Stimulated activated CD4-positive, alpha-beta T cell treated with anti-CD3 and anti-CD28 coated beads, Interleukin-4, amount 100 ng/mL, for 4 hours (primary cell): ENCODE data around the gene PLEKHM2.
A peak's percentile ranks its signal among the peaks of the same experiment; 100 is the strongest.
"Not testable (repeated sequence)": the region's sequence is repeated elsewhere in the genome, so short reads cannot be mapped to it uniquely, and the experiment has no call there.

ENCODE experiments used
- DNase-seq, 2 experiments: peaks; one replicate each; pipeline ENCODE4 v3.0.0-alpha.2; 2020

The PLEKHM2 gene

DNA sequence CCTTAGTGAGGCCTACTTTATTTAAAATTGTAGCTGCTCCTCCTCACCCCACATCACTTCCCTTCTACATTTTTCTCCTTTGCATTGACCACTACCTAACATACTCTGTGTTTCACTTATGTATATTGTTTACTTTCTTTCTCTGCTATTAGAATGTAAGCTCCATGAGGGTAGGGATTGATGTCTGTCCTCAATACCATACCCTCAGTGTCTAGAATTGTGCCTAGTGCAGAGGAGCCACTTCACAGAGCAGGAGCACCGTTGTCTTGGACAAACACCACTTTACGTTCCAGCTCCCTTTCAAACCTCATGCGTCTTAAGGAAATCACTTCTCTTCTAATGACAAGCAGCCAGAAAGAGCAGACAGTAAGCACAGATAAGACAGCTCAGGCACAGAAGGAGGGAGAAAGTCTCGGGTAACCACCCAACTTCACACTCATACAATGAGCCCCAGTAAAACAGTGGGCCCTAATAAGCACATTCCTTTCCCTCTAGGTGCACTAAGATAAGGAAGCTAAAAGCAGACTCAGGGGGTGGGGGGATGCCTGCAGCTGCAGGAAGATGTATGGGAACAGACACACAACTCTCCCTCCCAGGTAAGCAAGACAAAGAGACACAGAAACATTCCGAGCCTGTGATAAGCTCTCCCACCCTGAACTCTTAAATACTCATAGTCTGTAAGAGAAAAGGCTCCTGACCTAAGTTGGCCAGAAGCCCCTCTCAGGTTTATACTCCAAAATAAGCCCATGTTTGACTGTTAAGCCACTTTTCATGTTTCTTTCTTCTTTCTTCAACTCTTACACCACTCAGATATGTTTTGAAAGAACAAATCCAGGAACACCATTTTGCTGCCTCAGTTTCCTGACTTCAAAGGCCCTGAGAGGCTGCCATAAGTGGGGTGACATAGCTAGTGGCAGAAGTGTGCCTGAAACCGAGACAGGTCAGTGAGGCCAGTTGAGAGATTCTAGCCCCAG, 7.1 kb upstream of the PLEKHM2 start:
- DNase-seq: no peak

DNA sequence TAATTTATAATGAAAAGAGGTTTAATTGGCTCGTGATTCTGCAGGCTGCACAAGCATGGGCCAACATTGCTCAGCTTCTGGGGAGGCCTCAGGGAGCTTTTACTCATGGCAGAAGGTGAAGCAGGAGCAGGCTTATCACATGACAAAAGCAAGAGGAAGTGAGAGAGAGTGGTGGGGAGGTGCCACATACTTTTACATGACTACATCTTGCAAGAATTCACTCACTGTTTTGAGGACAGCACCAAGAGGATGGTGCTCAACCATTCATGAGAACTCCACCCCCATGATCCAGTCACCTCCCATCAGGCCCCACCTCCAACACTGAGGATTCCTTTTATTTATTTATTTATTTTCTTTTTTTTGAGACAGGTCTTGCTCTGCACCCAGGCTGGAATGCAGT, 5.5 kb upstream of the PLEKHM2 start:
- no peak for DNase-seq

DNA sequence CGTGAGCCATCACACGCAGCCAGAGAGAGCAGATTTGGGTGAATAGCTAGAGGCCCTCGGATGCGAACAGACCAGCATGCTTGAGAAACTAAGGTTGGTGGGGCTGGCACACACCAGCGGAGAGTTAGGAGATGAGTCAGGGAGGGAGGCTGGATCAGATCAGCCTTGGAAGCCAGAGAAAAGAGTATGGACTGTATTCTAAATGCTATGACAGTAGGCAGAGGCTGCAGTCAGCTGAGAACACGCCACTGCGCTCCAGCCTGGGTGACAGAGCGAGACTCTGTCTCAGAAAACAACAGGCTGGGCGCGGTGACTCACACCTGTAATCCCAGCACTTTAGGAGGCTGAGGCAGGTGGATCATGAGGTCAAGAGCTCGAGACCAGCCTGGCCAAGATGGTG, 4.0 kb upstream of the PLEKHM2 start:
- no peak for DNase-seq

DNA sequence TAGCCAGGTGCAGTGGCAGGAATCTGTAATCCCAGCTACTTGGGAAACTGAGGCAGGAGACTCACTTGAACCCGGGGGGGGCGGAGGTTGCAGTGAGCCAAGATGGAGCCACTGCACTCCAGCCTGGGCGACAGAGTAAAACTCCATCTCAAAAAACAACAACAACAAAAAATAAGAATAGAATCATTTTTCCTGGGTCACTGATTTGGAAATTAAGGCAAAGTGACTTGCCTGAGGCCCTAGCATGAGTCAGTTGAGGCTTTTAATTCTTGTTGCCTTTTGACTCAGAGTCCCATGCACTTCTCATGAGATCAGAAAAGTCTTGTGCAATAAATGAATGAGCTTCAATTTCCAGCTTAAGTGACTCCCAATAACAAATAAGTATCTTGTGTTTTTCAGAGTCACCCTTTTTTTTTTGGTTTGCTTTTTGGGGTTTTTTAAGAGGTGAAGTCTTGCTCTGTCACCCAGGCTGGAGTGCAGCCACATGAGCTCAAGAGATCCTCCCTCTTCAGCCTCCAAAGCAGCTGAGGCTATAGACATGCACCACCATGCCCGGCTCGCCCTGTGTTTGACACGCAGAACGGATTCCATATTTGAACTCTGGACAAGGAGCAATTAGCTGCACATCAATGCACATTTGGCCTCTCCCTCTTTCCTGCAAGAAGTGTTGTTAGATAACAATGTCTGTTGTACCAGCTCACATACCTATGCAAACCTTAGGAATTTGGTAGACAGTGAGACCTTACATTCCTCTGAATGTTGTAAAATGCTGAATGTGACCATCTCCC, 3.4 kb upstream of the PLEKHM2 start:
- DNase-seq: no peak

DNA sequence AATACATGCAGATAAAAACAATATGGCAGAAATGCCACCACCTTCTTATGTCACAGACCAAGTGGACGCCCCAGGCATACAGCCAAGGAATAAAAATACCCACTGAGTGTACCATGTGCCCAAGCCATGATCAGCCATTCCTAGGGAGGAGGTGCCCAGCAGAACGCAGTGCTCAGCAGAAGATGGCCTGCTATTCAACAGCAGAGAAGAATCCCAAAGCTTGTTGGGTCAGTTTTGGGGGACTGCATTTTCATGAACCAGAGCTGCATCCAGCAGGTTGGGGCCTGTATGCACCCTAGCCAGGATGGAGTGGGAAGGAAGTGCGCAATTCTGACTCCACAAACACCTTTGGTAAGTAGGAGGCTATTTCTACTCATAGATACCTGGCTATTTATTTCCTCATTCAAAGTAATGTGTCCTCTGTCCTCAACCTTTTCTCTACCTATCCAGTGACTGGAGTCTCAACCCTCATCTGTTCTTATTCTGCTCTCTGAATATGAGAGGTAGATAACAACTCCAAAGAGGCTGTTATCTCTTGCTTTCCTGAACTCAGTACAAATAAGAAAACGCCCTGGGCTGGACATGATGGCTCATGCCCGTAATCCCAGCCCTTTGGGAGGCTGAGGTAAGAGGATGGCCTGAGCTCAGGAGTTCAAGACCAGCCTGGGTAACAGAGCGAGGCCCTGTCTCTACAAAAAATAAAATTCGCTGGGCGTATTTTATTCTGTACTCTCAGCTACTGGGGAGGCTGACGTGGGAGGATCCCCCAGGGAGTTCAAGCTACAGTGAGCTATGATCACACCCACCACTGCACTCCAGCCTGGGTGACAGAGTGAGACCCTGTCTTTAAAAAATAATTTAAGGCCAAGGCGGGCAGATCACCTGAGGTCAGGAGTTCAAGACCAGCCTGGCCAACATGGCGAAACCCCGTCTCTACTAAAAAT, 2.5 kb upstream of the PLEKHM2 start:
- DNase-seq: no peak

DNA sequence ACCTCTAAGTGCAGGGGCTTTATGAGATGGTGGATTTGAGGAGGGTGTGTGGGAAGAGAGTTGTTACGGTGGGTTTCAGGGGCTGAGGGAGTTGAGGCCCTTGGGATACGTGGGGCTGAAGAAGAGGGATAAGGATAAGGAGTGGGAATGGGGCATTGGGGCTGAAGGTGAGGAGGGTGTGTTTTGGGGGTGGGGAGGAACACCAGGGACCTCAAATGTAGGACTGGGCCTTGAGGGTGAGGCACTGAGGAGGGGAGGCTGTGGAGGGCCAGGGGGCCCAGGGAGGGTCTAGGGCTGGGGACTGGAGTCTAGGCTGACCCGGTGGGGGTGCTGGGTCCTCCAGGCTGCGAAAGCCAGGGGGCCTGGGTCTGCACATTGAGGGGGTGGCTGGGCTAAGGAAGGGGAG, 1.2 kb upstream of the PLEKHM2 start:
- DNase-seq: no peak

DNA sequence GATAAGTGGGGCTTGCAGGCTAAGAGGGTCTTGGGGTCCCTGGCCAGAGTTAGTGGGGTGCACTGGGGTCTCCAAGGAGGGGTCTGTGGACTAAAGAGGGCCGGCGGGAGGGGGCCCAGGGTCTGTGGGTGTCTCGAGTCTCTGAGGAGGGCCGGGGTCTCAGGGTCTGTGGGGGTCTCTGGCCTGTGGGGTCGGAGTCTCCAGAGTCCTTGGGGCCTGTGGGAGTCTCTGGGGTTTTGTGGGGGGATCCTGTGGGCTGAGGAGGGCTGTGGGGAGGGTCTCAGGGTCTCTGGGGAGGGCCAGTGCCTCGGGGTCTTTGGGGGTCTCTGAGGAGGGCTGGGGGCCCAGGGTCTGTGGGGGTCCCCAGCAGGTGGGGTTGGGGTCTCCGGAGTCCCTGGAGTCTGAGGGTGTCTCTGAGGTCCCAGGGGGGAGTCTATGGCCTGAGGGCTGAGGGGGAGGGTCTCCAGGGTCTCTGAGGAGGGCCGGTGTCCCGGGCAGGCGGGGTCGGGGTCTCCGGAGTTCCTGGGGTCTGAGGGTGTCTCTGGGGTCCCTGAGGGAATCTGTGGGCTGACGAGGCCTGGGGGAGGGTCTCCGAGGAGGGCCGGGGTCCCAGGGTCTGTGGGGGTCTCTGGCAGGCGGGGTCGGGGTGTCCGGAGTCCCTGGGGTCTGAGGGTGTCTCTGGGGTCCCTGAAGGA, 628 bp upstream of the PLEKHM2 start:
- no peak for DNase-seq

DNA sequence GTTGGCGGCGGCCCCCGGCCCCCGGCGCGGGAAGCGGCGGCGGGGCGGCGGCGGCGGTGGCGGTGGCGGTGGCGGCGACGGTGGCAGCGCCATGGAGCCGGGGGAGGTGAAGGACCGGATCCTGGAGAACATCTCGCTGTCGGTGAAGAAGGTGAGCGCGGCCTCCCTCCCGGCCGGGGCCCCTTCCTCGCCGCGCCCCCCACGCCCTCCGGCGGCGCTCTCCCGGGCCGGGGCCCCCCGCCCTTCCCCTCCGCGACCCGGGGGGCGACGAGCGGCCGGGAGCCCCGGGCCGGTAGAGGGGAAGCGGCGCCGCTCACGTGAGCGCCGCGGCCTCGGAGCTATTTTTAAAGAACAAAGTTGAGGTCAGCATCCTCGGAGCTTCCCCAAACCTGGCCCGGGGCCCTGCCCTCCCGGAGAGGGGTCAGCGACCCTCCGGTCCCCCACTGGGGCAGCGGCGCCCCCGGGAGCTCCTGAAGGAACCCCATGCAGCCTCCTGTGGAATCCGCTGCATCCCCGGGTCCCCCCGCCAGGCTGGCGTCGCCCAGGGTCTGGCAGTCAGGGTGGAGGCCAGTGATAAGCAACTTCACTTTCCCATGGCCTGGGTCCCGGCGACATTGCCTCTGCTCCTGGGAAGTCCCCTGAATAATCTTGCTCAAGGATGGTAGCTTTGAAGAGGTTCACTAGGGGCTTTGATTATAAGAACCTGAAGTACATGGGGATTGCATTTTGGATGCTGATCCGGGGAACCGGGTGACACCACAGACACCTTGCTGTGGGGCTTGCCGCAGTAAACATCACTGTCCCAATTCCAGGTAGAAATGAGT, 560 bp downstream of the PLEKHM2 start:
- DNase-seq: peak; percentile 7 to 20

DNA sequence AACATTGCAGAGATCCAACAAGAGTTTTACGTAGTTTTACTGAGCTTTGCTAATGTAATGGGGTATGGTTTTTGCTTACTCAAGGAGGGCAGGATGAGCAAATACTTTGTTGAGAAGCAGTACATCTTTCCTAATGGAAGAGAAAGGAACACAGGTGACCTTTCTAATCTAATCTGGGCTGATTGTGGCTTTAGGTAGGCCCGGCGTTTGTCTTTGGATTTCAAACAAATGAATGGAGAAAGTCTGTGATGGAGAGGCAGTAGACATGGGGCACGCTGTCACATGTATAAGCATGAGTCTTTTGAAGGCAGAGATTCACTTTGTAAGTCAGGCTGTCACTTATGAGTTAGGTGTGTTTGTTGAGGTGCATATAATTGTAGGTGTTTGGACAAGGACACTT, 1.7 kb downstream of the PLEKHM2 start:
- DNase-seq: no peak

DNA sequence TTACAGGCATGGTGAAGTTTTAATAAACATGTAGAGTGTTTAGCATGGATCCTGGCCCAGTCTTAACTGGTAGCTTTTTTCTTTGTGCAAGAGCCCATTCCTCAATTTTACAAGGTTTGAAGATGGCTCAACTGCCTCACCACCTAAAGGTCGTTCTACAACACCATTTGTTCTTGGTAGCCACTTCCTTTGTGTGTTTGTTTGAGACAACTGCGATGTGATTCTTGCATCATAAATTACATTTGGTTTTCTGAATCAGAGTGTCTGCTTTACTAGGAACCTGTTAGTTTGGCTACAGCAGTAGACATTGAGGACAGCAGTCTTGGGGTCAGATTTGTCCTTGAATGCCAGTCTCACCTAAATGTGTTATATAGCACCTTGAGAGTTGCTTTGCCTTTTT, 3.3 kb downstream of the PLEKHM2 start:
- no peak for DNase-seq

DNA sequence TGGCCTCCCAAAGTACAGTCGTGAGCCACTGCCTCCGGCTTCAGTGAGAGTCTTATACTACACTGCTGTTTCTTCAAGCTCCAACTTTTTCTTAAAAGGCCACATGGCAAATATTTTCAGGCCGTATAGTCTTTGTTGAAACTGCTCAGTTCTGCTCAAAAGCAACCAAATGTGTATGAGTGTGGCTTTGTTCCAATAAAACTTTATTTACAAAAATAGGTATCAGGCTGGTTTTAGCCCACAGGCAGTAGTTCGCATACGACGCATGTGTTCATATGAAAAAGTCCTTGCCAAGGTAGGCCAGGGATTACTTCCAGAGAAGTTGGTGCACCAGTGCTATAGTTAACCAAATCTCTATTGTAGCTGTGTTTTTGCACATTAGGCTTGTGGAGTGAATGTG, 6.2 kb downstream of the PLEKHM2 start:
- no peak for DNase-seq

DNA sequence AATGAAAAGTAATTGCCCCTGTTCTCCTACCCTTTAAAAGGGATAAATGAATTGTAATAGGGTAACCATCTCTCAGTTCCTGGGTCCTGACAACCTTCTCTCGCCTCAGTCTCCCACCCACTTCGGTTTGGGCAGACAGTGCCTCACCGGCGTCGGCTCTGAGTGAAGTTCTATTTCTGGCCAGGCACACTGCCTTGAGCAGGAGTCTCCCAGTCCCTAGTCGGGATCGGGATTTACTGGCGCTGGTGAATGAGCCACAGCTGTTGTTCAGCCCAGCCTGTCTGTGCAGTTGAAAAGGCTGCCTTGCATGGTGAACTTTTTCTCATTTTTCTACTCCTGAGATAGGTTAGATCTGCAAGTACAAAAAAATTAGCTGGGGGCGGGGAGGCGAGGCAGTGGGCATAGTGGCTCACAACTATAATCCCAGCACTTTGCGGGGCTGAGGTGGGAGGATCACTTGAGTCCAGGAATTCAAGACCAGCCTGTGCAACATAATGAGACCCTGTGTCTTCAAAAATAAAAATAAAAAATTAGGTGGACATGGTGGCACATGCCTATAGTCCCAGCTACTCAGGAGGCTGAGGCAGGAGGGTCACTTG, 7.4 kb downstream of the PLEKHM2 start:
- DNase-seq: no peak

DNA sequence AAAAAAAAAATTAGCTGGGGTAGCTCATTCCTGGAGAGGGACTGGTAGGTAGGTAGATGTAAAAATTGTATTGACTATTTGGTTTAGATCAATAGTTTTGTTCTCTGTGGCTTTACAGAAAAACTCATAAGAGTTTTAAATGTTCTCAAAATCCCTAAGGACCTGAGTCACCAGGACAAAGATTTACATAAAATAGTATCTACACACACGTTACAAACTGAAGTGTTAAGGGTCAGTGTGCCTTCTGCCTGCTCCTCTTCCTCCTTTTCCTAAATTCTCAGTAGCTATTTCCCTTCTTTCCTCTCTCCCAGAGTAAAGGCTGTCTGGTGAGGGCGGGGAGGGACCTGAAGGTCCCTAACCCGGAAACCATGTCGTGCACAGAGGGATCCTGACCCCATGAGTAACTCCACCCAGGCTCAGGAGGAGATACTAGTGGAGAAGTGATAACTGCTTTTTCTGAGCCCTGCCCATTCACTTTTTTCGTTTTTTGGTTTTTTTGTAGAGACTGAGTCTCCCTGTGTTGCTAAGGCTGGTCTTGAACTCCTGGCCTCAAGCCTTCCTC, 8.1 kb downstream of the PLEKHM2 start:
- no peak for DNase-seq

DNA sequence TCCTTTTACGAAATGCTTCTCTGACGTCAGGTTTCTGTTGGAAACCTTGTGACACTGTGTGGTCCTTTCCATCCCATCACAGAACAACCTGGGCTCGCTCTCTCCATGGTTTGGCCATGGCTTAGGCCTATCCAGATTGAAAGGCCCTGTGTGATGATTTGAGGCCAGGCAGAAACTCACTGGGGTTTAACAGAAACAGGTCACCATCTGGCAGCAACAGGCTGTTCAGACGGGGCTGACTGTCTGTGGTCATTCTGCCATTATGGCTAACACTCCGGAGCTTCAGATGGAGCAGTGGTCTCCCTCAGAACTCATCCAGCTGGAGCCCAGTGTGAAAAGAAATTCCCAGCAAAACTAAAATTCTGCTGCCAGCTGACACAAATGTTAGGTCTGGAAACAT, 9.3 kb downstream of the PLEKHM2 start:
- no peak for DNase-seq

DNA sequence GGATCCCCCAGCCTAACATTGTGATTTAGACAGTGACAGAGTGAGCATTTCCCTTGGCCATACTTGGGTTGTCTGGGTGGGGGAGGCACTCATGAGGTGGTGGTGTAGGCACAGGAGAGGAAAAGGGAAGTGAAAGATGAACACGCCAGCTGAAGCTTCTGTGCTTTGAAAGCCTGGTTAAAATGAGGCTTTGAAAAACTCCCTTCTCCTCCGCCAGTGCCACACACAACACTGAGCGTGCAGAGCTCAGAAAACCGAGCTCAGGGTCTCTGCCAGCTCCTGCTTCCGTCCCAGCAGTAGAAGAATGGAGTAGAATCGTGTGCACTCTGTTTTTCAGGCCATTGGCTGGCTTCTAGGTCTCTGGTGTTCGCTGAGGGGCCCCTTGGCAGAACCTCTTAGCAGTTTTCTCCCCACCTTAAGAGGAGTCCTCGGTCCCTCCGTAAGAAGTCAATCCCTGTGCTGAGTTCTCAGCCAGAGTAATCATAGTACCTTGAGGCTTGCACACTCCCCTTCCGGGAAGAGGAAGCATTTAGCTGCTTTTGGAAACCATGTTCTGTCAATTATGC, 12.9 kb downstream of the PLEKHM2 start:
- peak; percentile 14 to 40 for DNase-seq

DNA sequence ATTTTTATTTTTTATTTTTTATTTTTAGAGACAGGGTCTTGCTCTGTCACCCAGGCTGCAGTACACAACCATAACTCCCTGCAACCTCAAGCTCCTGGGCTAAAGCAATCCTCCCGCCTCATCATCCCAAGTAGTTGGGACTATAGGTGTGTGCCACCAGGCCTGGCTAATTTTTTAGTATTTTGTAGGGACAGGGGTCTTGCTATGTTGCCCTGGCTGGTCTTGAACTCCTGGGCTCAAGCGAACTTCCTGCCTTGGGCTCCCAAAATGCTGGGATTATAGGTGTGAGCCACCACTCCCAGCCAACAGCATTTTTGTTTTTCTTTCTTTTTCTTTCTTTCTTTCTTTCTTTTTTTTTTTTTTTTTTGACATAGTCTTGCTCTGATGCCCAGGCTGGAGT, 14.1 kb downstream of the PLEKHM2 start:
- no peak for DNase-seq

DNA sequence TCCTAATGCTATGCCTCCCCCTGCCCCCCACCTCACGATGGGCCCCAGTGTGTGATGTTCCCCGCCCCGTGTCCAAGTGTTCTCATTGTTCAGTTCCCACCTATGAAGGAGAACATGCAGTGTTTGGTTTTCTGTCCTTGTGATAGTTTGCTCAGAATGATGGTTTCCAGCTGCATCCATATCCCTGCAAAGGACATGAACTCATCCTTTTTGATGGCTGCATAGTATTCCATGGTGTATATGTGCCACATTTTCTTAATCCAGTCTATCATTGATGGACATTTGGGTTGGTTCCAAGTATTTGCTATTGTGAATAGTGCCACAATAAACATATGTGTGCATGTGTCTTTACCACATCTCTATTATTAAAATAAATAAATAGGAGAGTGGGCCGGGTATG, 15.2 kb downstream of the PLEKHM2 start:
- DNase-seq: not testable (repeated sequence)

DNA sequence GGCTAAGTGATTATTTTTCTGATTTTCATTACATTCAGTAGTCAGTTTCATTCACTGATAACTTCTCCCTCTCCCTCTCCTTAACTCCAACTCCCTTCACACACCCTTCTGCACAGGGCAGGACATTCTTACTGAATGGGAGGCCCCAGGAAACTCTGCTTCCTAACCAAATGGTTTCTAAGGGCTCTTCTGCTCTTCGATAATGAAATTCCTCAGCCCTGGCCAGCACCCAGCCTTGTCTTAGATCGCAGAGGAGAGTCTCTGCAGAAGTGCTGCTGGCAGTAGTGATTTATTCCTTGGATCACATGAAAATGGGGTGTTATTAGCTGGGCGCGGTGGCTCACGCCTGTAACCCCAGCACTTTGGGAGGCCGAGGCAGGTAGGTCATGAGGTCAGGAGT, 16.4 kb downstream of the PLEKHM2 start:
- no peak for DNase-seq

DNA sequence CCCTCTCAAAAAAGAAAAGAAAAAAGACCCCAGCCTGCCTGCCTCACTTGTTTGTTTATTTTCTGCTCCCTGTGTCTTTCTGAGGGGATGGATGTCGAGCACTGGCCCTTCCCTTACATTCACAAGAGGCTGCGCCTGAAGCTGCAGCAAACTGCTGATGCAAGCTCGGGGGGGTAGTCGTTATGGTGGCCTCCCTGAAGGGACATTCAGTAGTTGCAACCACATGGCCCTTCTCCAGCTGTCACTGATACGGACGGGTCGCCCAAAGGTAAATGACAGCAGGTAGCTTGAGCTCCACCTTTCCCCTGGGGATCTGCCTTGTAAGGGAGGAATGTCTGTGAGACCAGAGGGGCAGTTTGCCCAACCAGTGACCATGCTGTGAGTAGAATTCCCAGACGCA, 17.7 kb downstream of the PLEKHM2 start:
- no peak for DNase-seq
